GM12878 (cell line): ENCODE results near the gene MTRF1L. TPM values are rescaled to one million over a fixed set of nuclear protein-coding genes. Genes with fewer than 3 reads are reported as not detected.

ENCODE experiments used
- ATAC-seq: fragments of 200-7000 bp; cut with Tn5 transposase; 3 replicates; pipeline ENCODE4 v1.9.1; 2020; ENCODE audit warnings: mild to moderate bottlenecking, moderate library complexity
- Bru-seq: library from RNA; stranded (reverse); fragments of 400-500 nt; gene quantifications from one replicate; lab custom pipeline; 2021; lab: Mats Ljungman, UMichigan
- BruChase-seq, 2 experiments: library from RNA; stranded (reverse); fragments of 400-500 nt; gene quantifications; one replicate each; lab custom pipeline; 2021; lab: Mats Ljungman, UMichigan
- BruUV-seq: library from RNA; stranded (reverse); fragments of 400-500 nt; replicated peaks from 2 replicates; lab custom pipeline; 2021; lab: Mats Ljungman, UMichigan
- CTCF ChIA-PET: fragments of 300-600 bp; sonication (Branson Sonifier 250); formaldehyde crosslinking; extraction: SDS; loops from one replicate; lab custom pipeline; 2021; ENCODE audit warnings: inconsistent platforms; lab: Yijun Ruan, JAX
- POLR2A ChIA-PET: fragments of 350-600 bp; formaldehyde crosslinking; extraction: SDS; loops from one replicate; lab custom pipeline; 2021; ENCODE audit warnings: inconsistent platforms; lab: Charles Lee
- RAD21 ChIA-PET: fragments of 300-600 bp; sonication (Branson Sonifier 250); formaldehyde crosslinking; loops from one replicate; lab custom pipeline; 2023; ENCODE audit warnings: antibody characterized with exemption; ENCODE audit not compliant: unreplicated experiment; lab: Charles Lee
- SMC1A ChIA-PET: fragments of 300-600 bp; sonication (Branson Sonifier 250); formaldehyde crosslinking; loops from one replicate; lab custom pipeline; 2023; ENCODE audit not compliant: unreplicated experiment, uncharacterized antibody; lab: Charles Lee
- DNase-seq: peaks from one replicate; pipeline ENCODE4 v3.0.0-alpha.2; 2011; ENCODE audit warnings: low read depth, low spot score
- FAIRE-seq: peaks from 3 replicates; lab custom pipeline; 2011; peaks lifted over from hg19 to GRCh38; lab: Jason Lieb, UNC
- H2AFZ ChIP-seq: 2 replicates; pipeline ENCODE4 v1.6.0; 2011; ENCODE audit warnings: low read depth, low read length, control low read depth; ENCODE audit not compliant: control insufficient read depth
- H3K27ac ChIP-seq: 2 replicates; pipeline ENCODE4 v1.5.1; 2011; ENCODE audit warnings: control low read depth; ENCODE audit not compliant: control insufficient read depth, insufficient read depth
- H3K27me3 ChIP-seq, 2 experiments: replicated peaks in 1 of 2; 2 replicates each; pipeline versions ENCODE4 v1.6.0 to v1.6.1; 2011; ENCODE audit warnings: low read length in 1 of 2; ENCODE audit not compliant: control insufficient read depth in 2 of 2, insufficient read depth in 2 of 2
- H3K36me3 ChIP-seq, 2 experiments: 2 replicates each; pipeline ENCODE4 v1.5.1; 2011; ENCODE audit warnings: low read length in 1 of 2; ENCODE audit not compliant: control insufficient read depth in 2 of 2, insufficient read depth in 2 of 2
- H3K4me1 ChIP-seq: 2 replicates; pipeline ENCODE4 v1.6.1; 2011; ENCODE audit warnings: mild to moderate bottlenecking, low read length, moderate library complexity, mixed read lengths; ENCODE audit not compliant: control insufficient read depth, insufficient read depth
- H3K4me2 ChIP-seq: 2 replicates; pipeline ENCODE4 v1.6.0; 2011; ENCODE audit warnings: control low read depth; ENCODE audit not compliant: control insufficient read depth, insufficient read depth
- H3K4me3 ChIP-seq: fragments of 200-600 bp; sonication (generic); 2 replicates; pipeline ENCODE4 v1.5.1; 2016
- H3K79me2 ChIP-seq: 2 replicates; pipeline ENCODE4 v1.6.0; 2011; ENCODE audit warnings: low read length; ENCODE audit not compliant: control insufficient read depth, insufficient read depth
- H3K9ac ChIP-seq: 2 replicates; pipeline ENCODE4 v1.8.0; 2011; ENCODE audit warnings: low read length, control low read depth, mixed read lengths; ENCODE audit not compliant: control insufficient read depth, insufficient read depth
- H3K9me3 ChIP-seq: replicated peaks from 3 replicates; pipeline ENCODE4 v1.5.1; 2011; ENCODE audit warnings: mild to moderate bottlenecking, low read length; ENCODE audit not compliant: control insufficient read depth, insufficient read depth
- H4K20me1 ChIP-seq: 2 replicates; pipeline ENCODE4 v1.6.0; 2011; ENCODE audit not compliant: control insufficient read depth, insufficient read depth
- CEBPB ChIP-seq, 2 experiments: fragments of 150-350 bp in 1 of 2; IDR thresholded peaks; 2 replicates each; pipeline ENCODE4 v1.6.1; 2012 to 2014; ENCODE audit warnings: low read depth in 2 of 2, low read length in 2 of 2, borderline replicate concordance in 1 of 2, inconsistent platforms in 1 of 2
- GABPA ChIP-seq: IDR thresholded peaks from 2 replicates; pipeline ENCODE4 v1.6.1; 2014; ENCODE audit warnings: antibody characterized with exemption, low read depth, mild to moderate bottlenecking, inconsistent platforms
- NFYB ChIP-seq: IDR thresholded peaks from 2 replicates; pipeline ENCODE4 v1.6.1; 2011; ENCODE audit warnings: low read depth, mild to moderate bottlenecking, low read length, improper control_type of control experiment, moderate library complexity; ENCODE audit not compliant: insufficient read depth
- NR2C2 ChIP-seq: IDR thresholded peaks from 2 replicates; pipeline ENCODE4 v1.6.1; 2011; ENCODE audit warnings: borderline replicate concordance, low read depth; ENCODE audit not compliant: control insufficient read depth, insufficient read length
- RB1 ChIP-seq: fragments of 450-650 bp; formaldehyde crosslinking; IDR thresholded peaks from 2 replicates; pipeline ENCODE4 v1.6.1; 2017; ENCODE audit warnings: mild to moderate bottlenecking, borderline replicate concordance
- SMAD5 ChIP-seq: IDR thresholded peaks from 2 replicates; pipeline ENCODE4 v1.6.1; 2016; ENCODE audit warnings: antibody characterized with exemption, low read depth
- TAF1 ChIP-seq: IDR thresholded peaks from 2 replicates; pipeline ENCODE4 v1.6.1; 2011; ENCODE audit warnings: mild to moderate bottlenecking, low read depth, low read length, borderline replicate concordance
- WGBS: methylation state at CpG from one replicate; pipeline ENCODE4 v1.1.6; 2016; ENCODE audit warnings: low lambda C conversion rate; ENCODE audit not compliant: insufficient replicate concordance, insufficient coverage; ENCODE audit errors: missing lambda C conversion rate; 5-methylcytosine and 5-hydroxymethylcytosine counted together
- in situ Hi-C: fragments of 300-500 bp; cut with MboI; formaldehyde crosslinking; loops from 9 replicates; pipeline ENCODE4 v1.14.3; 2018; ENCODE audit warnings: mixed read lengths
- intact Hi-C: fragments of 100-400 bp; cut with micrococcal nuclease; formaldehyde crosslinking; loops from one replicate; pipeline ENCODE4 v1.14.2; 2022; ENCODE audit not compliant: unreplicated experiment
- long read RNA-seq, 2 experiments: library from polyadenylated mRNA; unstranded; transcript quantifications; one replicate each; pipeline ENCODE4 v2.0.0, GENCODE V29; 2019 to 2020
- polyA minus RNA-seq, 3 experiments: library from RNA; depleted of rRNA, polyadenylated mRNA; stranded (reverse); fragments of >200 nt; gene quantifications; 2 replicates each; pipeline ENCODE4 v1.2.3, GENCODE V29; 2011
- polyA plus RNA-seq, 11 experiments: library from polyadenylated mRNA; depleted of rRNA in 4 of 11; unstranded in 6 of 11; stranded (reverse) in 5 of 11; fragments of >200 nt; fragmentation: Nextera tagmentation in 4 of 11; fragmentation: Illumina TruSeq in 1 of 11; extraction: Ambion mirVana in 4 of 11; extraction: Trizol in 1 of 11; gene quantifications; 1 replicate in 1 of 11; 2 replicates in 10 of 11; pipeline versions ENCODE4 v1.2.1 to v1.2.3, GENCODE V29; 2011 to 2016; ENCODE audit warnings: inconsistent platforms in 2 of 11, missing spikeins in 2 of 11, low read depth in 1 of 11
- total RNA-seq, 4 experiments: library from RNA; depleted of rRNA in 3 of 4; stranded (reverse); fragments of >200 nt in 3 of 4; fragmentation: Illumina TruSeq in 1 of 4; extraction: Trizol in 1 of 4; gene quantifications; 2 replicates each; pipeline versions ENCODE4 v1.2.1 to v1.2.3, GENCODE V29; 2013 to 2021
- TF ChIP-seq, protein P1 (sequence below): fragments of 450-650 bp; IDR thresholded peaks from 2 replicates; pipeline ENCODE4 v1.6.1; 2016; ENCODE audit warnings: mild to moderate bottlenecking
- TF ChIP-seq, protein P2 (sequence below): IDR thresholded peaks from 2 replicates; pipeline ENCODE4 v1.6.1; 2012; ENCODE audit warnings: low read length, inconsistent platforms
- TF ChIP-seq, protein P3 (sequence below): IDR thresholded peaks from 2 replicates; pipeline ENCODE4 v1.6.1; 2012; ENCODE audit warnings: low read depth, low read length, improper control_type of control experiment

MTRF1L gene, protein sequence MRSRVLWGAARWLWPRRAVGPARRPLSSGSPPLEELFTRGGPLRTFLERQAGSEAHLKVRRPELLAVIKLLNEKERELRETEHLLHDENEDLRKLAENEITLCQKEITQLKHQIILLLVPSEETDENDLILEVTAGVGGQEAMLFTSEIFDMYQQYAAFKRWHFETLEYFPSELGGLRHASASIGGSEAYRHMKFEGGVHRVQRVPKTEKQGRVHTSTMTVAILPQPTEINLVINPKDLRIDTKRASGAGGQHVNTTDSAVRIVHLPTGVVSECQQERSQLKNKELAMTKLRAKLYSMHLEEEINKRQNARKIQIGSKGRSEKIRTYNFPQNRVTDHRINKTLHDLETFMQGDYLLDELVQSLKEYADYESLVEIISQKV
- 47.7 and 51.3 TPM in 2 replicates for total RNA-seq (2013; cell fraction: nucleolus; rRNA removed)
- total RNA-seq (2014; rRNA removed), result 12.5 and 13.0 TPM in 2 replicates
- 15.4 and 15.6 TPM in 2 replicates for total RNA-seq (2014; rRNA removed; fragmentation: Illumina TruSeq; extraction: Trizol)
- total RNA-seq (2021), result 18.9 and 19.3 TPM in 2 replicates
- polyA plus RNA-seq (2011; ENCODE audit: low read depth), result 6.7 TPM
- 16.9 and 24.7 TPM in 2 replicates for polyA plus RNA-seq (2011; rRNA removed)
- polyA plus RNA-seq (2011; cell fraction: cytosol; rRNA removed), result 6.0 and 6.1 TPM in 2 replicates
- 15.5 and 15.9 TPM in 2 replicates for polyA plus RNA-seq (2011; cell fraction: nucleus; rRNA removed)
- polyA plus RNA-seq (2012), result 10.3 and 12.5 TPM in 2 replicates
- 16.6 and 18.5 TPM in 2 replicates for polyA plus RNA-seq (2014; fragmentation: Illumina TruSeq; extraction: Trizol)
- polyA plus RNA-seq (2014; fragmentation: Nextera tagmentation; extraction: Ambion mirVana), result 1 to 10 TPM; 5.1 to 9.0 TPM
- 12.6 and 12.8 TPM in 2 replicates for polyA plus RNA-seq (2014; rRNA removed)
- 10 to 100 TPM; 20.5 to 21.6 TPM for polyA plus RNA-seq (2016; fragmentation: Nextera tagmentation; extraction: Ambion mirVana)
- 6.8 and 11.8 TPM in 2 replicates for polyA minus RNA-seq (2011; rRNA and poly(A)+ RNA removed)
- polyA minus RNA-seq (2011; cell fraction: cytosol; rRNA and poly(A)+ RNA removed), result 4.0 and 4.6 TPM in 2 replicates
- 26.4 and 34.2 TPM in 2 replicates for polyA minus RNA-seq (2011; cell fraction: nucleus; rRNA and poly(A)+ RNA removed)
- Bru-seq, nascent RNA, result percentile 92 among the genes with signal in this experiment
- BruChase-seq, experiment 1, labeled RNA remaining after a 6-hour chase, result percentile 72 among the genes with signal in this experiment
- percentile 75 among the genes with signal in this experiment for BruChase-seq, experiment 2, labeled RNA remaining after a 2-hour chase
- long read RNA-seq, experiment 1, transcript MTRF1L-202 (6 exons, 3,539 nt), result major isoform, 6 of 23 reads
- long read RNA-seq, experiment 1, transcript MTRF1L-208 (7 exons, 3,651 nt), result major isoform, 6 of 23 reads
- long read RNA-seq, experiment 1, transcript MTRF1L-203 (7 exons, 3,676 nt), result minor isoform, 5 of 23 reads
- long read RNA-seq, experiment 1, partial matches to known transcripts, result 0 of 23 reads
- long read RNA-seq, experiment 1, other reads (novel, unspliced or antisense), result 5 of 23 reads
- long read RNA-seq, experiment 2, transcript MTRF1L-208 (7 exons, 3,651 nt), result minor isoform, 20 of 101 reads
- long read RNA-seq, experiment 2, transcript MTRF1L-201 (6 exons, 3,431 nt), result minor isoform, 6 of 101 reads
- long read RNA-seq, experiment 2, transcript MTRF1L-202 (6 exons, 3,539 nt), result minor isoform, 13 of 101 reads
- long read RNA-seq, experiment 2, transcript MTRF1L-203 (7 exons, 3,676 nt), result major isoform, 24 of 101 reads
- long read RNA-seq, experiment 2, partial matches to known transcripts, result 7 of 101 reads
- long read RNA-seq, experiment 2, other reads (novel, unspliced or antisense), result 24 of 101 reads

DNA sequence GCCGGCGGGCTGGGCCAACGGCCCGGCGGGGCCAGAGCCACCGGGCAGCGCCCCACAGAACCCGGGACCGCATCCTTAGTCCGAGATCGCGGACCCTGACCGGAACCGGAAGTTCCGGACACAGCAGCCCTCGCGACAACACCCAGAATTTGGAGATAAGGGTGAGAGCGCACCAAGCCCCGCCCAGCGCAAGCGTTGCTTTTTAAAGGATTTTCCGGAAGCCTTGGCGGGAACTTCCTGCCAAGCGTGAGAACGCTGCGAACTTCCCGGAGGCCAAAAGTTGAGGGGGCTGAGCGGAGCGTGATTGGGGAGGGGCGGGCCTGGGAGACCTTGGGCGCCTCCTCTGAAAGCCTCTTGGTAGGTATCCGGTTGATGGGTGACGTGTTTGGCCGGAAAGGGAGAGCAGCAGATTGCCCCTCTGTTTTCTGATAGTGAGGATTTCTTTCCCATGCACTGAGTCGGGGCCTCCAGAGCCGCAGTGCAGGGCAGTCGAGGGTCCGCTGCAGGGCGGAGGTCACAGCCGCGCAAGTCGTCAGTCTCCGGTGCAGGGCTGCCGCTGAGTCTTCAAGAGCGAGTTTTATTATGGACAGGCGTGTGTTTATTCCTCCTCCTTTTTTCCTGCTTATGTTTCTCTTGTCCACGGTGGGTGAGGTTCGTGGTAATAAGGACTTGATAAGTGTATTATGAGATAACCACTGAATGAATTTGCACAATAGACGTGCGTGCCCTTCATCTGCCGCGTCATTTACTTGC lies at the start of gene MTRF1L:
Gene MTRF1L (minus strand): TSS at position 97 of the 753 bp plus-strand sequence. CDS start 24 bp downstream, at position 73.
- ChIA-PET CTCF (interaction anchor here (1.0 kb wide), 2 partner anchors 16 to 48 kb away, joined by 3 to 4 read pairs; no protein-coding TSS in a partner anchor), SMC1A (interaction anchor here (0.6 to 3.0 kb wide), 4 partner anchors 12 to 26 kb away, joined by 3 to 25 read pairs (median 4); no protein-coding TSS in a partner anchor), RAD21 (interaction anchor here (1.0 kb wide), 3 partner anchors 20 to 49 kb away, joined by 3 to 5 read pairs (median 3); partner anchors contain the start of gene FBXO5), POLR2A (interaction anchor here (7.9 kb wide), 1 partner anchor 18 kb away, joined by 101 read pairs; the partner anchor contains the start of gene FBXO5)
- WGBS, result 2% methylated on average over 51 of the region's 52 CpGs
- Histone ChIP-seq H3K79me2 (peaks cover 54% of the 10 kb centered on the region), H3K27me3 (no peaks in the 10 kb centered on the region), H4K20me1 (no peaks in the 10 kb centered on the region), H3K9ac (peak within 1 kb of the TSS; percentile 75), H3K27ac (peak within 1 kb of the TSS; percentile 61), H3K36me3 (peaks cover 0 to 2% of the 10 kb centered on the region in 2 experiments; a peak in 1 of 4 replicates), H2AFZ (peak within 1 kb of the TSS; percentile 46), H3K4me1 (no peaks in the 10 kb centered on the region), H3K4me3 (peak within 1 kb of the TSS; percentile 84), H3K9me3 (no peaks in the 10 kb centered on the region; the same call in 2 of the 3 replicates), H3K4me2 (peak within 1 kb of the TSS; percentile 83)
- ATAC-seq, result peak; percentile 96
- in situ Hi-C loops (no loop called here), intact Hi-C loops (loop anchor here (2.0 kb wide), 2 partner anchors 18 to 90 kb away; no protein-coding TSS in a partner anchor)
- peak; percentile 82 for DNase-seq
- TSS peak; percentile 86 for BruUV-seq
- FAIRE-seq, result peak; percentile 86
- TF ChIP-seq NR2C2, result no peak
- peak; percentile 20; the same call in 1 of the 2 replicates for TF ChIP-seq RB1
- TF ChIP-seq NFYB, result 0 out of 2 replicates have a peak, but pooled peaks have one; percentile 21
- TF ChIP-seq, protein P1, sequence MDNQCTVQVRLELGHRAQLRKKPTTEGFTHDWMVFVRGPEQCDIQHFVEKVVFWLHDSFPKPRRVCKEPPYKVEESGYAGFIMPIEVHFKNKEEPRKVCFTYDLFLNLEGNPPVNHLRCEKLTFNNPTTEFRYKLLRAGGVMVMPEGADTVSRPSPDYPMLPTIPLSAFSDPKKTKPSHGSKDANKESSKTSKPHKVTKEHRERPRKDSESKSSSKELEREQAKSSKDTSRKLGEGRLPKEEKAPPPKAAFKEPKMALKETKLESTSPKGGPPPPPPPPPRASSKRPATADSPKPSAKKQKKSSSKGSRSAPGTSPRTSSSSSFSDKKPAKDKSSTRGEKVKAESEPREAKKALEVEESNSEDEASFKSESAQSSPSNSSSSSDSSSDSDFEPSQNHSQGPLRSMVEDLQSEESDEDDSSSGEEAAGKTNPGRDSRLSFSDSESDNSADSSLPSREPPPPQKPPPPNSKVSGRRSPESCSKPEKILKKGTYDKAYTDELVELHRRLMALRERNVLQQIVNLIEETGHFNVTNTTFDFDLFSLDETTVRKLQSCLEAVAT, result peak; percentile 43; the same call in 1 of the 2 replicates
- peak; percentile 88 for TF ChIP-seq GABPA
- TF ChIP-seq, protein P2, sequence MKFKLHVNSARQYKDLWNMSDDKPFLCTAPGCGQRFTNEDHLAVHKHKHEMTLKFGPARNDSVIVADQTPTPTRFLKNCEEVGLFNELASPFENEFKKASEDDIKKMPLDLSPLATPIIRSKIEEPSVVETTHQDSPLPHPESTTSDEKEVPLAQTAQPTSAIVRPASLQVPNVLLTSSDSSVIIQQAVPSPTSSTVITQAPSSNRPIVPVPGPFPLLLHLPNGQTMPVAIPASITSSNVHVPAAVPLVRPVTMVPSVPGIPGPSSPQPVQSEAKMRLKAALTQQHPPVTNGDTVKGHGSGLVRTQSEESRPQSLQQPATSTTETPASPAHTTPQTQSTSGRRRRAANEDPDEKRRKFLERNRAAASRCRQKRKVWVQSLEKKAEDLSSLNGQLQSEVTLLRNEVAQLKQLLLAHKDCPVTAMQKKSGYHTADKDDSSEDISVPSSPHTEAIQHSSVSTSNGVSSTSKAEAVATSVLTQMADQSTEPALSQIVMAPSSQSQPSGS, result peak; percentile 58
- 0 out of 2 replicates have a peak, but pooled peaks have one; percentile 55 for TF ChIP-seq SMAD5
- no peak for TF ChIP-seq CEBPB (IDR thresholded peaks at IDR 0.05; ENCODE audit: borderline replicate concordance in 1 of 2, low read depth in 2 of 2, low read length in 2 of 2)
- TF ChIP-seq, protein P3, sequence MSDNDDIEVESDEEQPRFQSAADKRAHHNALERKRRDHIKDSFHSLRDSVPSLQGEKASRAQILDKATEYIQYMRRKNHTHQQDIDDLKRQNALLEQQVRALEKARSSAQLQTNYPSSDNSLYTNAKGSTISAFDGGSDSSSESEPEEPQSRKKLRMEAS, result no peak
- 0 out of 2 replicates have a peak, but pooled peaks have one; percentile 30 for TF ChIP-seq TAF1
